Thyroid gland (tissue), 4 donors: ENCODE measurements around the gene CDH4.

Experiments
- CTCF ChIP-seq, 6 experiments: fragments of 200-600 bp in 3 of 6; fragments of 450-650 bp in 3 of 6; sonication (generic) in 3 of 6; IDR thresholded peaks; one replicate each; pipeline ENCODE4 v1.5.1; 2016 to 2019; ENCODE audit warnings: antibody characterized with exemption in 6 of 6, mild to moderate bottlenecking in 2 of 6, inconsistent platforms in 1 of 6, moderate library complexity in 1 of 6
- POLR2A ChIP-seq, 2 donors: fragments of 450-650 bp; IDR thresholded peaks; one replicate each; pipeline ENCODE4 v1.6.1; 2017; ENCODE audit warnings: antibody characterized with exemption in 2 of 2, mild to moderate bottlenecking in 2 of 2, moderate library complexity in 1 of 2

GRCh38 chr20:61956396-61957342, 704.6 kb downstream of the CDH4 start:
- TF ChIP-seq CTCF (IDR thresholded peaks at IDR 0.05) (no peak), POLR2A (IDR thresholded peaks at IDR 0.05) (no peak)
